CD4-positive, alpha-beta T cell treated with Interleukin-15 for 4 hours (primary cell): ENCODE data around the gene TSC22D3.

Experiments used
- DNase-seq: peaks from one replicate; pipeline ENCODE4 v3.0.0-alpha.2; 2020; ENCODE audit warnings: low spot score

Gene TSC22D3

DNA sequence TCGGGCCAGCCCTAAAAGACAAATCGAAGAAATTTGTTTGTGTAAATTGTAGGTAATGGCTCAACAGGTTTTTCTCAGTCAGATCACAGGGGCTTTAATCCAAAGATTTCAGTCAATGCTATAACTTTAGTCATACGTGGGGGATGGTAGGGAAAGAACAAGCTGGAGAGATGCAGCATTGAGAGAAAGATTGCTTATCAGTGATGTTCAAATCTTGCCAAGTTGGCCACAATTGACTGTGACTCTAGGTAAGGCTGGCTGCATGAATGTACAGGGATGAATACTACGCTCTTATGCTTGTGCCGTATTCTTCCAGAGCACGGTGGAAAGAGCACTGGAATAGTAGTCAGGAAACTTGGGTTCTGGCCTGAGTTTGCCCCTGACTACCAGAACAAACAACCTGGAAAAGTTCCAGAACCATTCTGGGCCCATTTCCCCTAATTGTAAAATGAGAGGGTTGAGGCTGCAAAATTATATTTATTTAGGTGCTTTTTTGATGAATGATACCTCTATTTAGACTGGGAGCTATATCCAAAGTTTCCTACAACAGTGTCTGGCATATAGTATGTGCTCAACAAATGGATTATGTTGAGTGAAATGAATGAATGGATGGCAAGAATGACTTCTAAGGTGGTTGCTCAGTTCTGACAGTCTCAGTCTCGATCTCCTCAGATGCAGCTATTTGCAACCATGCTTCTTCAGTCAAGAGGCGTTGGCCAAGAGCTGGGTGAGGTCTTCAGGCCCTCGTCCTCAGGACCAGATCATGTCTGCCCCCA lies 44.4 kb downstream of the TSC22D3 start:
- no peak for DNase-seq

DNA sequence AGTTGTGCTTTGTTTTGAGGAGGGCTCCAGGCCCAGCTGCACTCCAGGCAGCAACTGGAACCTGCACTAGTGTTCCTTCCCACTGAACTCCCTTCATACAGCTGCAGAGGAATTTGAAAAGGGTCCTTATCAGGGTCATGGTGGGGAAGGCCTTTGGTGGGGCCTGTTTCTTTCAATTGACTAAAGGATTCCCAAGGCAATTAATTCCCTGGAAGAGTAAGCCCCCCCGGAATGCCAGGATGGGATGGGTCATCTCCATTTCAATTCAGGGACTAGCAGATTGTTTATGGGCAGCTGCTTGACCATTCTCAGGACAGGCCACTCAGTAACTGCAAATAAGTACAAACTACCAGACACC lies 45.3 kb downstream of the TSC22D3 start:
- no peak for DNase-seq

DNA sequence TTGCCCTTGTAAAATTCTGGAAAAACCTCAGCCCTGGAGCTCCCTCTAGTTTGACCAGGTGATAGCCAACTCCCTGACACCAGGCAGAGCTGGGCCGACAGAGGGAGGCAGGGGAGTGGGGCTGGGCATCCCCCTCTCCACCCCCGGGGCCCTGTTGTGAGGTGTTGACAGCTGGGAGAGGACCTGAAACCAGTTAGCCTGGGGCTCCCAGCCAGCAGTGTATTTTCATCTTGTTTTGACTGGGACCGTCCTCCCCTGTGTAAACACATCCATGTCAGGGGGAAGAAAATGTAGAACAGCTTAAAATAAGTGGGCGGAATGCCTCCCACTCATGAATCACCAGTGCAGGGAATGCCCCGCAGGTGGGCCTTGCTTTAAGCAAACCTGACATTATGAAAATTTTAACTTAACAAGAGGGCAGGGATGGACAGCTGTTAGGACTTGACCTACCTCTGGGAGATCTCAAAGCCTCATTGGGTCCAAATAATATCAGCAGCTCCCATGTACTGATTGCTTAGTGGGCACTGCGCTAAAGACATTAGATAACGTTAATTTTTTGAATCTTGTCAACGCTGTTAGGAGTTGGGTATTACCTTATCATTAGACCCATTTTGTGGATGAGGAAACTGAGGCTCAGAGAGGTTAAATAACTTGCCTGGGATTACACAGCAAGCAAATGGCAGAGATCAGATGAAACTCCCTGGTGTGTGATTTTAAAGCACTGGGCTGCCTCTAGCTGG lies 45.9 kb downstream of the TSC22D3 start:
- DNase-seq: no peak

DNA sequence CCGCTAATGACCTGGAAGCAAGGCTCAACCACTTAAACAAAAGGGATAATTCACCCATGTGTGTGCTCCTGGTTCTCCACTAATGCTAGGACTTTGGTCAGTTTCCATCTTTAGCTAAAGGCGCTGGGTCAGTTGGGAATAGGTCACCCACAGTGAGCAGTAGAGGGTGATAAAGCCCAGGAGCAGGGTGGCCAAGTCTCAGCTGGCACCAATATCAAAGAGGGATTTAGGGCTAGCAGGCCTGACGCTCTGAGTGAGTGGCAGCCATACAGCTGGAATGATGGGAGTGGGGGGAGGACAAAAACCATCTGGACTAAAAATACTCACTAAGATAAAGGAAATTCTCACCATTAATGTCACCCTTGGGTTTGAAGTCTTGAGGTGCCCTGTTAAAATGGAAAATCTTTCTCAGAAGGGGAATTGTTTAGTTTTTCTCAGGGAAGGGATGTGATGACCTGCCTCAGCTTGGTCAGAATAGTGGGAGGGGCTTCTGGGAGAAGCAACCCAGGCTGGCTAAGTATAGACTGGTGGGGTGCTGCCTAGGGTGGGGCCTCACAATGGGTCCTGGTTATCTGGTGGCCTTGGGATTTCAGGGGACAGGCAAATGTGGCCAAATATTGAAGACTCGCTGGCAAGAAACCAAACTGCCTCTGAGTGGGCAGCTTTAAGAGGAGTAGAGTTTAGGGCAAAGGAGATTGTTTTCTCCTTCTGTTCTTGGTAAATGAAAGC lies 47.1 kb downstream of the TSC22D3 start:
- DNase-seq: no peak

DNA sequence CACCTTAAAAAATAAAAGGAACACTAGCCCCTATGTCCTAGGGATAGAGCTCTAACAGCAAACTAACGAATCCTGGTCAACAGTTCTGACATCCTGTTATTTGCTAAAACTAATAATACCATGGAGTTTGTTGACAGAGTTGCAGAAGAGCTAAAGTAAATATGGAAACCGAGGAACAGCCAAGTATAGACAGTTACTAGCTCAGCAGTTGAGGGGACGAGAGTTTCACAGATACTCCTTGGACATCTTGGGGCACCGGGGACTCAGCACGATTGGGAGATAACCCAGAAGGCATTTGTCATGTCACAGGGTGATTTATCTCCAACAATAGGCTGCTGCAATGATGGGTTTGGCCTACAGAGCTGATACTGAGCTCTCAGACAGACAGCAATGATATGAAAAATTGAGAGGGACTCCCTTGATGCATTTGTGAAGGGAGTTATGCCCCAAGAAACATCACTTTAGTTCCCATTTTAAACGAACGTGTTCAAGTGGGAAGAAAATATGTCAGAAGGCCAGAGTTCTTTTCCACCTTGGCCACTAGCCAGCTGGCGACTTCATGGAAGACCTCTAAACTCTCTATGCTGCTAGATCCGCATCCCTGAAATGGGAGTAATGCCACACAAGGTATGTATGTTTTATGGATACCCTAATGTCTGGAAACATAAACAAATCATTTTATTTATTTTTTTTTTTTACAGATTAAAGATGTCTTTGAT lies 48.6 kb downstream of the TSC22D3 start:
- DNase-seq: no peak

DNA sequence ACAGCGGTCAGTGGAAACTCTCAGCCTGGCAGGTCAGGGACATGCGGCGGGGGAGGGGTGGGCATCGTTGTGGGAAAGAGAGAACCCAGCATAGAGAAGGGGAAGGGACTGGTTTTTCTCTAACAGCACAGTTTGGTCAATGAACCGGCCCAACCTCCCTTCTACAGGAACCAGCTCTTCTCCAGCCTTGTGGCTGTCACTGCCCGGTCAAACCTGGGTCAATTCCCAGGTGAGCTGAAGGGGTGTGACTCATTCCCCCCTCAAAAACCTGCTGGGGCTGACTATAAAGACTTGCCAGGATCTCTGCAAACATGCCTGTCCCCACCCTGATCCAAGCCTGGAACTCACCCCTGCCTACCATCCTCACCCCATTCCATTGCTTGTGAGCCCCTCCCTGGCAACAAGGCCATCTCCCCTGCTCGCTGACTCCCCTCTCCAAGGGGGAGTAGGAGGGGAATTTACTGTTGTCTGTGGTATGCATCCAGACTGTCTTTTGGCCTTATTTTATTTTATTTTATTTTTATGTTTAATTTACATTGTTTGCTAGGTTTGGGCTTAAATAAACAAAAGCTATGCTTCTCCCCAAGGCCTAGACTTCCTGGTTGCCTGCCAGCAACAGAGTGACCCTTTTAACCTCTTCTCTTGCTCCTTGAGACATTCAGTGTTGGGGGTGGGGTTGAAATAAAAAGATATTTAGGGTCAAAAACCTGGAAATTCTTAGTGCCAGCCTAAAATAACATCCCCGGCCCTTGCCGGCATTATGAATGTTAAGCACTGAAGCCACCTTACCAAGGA lies 49.6 kb downstream of the TSC22D3 start:
- DNase-seq: no peak

DNA sequence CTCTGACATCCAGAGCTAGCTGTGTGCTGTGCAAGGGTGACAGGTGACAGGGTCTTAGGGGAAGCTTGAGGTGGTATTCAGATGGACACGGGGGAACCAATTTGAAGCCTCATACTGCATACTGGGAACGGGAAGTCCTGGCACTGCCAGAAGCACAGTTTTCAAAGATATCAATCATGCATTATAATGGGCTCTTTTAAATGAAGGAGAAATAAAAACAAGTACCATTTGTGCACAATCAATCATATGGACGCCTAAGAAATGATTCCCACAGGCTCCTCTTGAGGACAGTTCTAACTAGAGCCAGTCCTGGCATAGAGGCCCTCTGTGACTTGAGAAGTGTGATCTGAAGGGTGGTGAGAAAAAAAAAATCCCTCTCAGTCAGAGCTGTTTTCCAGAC lies 50.9 kb downstream of the TSC22D3 start:
- DNase-seq: no peak

DNA sequence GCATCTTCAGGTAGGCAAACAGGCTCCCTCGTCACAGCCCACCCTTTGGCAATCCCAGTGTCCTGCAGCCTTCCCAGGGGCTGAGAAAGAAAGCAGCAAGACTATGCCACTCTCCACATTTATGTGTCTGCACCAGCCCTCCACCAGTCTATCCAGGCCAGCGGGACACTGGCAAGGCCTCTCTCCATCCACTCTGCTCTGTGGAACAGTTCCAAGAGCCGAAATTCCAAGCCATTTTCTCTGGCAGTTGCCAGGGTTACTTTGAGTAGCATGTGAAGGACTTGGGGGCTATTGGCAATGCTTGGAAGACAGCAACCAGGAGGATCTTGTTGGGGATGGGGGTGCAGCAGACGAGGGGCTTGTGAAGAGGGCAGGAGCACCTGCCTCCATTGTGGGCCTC lies 52.1 kb downstream of the TSC22D3 start:
- DNase-seq: no peak

DNA sequence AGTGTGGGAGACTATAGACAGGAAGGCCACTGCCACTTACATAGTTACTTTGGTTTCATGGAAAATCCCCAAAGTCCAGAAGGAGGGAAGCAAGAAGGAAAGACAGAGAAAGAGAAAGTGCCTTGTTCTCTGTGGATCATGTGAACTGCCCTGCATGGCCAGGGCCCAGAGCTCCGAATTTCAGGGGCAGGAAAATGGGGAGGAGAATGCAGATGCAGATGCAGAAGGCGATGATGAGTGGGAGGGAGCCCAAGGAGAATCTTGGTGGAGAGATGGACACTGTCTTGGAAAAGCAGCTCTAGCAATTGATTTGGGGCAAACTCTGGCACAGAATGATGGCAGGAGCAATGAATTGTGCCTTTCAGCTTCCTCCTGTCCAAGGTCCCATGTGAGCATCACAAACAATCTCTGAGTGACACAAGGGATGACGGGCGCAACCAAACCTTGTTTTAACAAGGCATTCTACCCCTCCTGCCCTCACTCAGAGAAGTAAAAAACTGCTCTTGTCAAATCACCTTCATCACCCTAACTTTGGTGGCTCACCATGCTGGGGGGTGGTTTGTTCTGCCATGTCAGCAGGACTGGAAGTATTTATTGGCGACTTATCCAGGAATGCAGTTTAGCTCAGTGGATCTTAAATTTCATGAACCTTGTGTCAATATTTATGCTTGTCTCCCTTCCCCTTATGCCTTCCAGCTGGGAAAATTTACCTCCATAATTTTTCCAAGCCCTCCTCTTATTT lies 53.5 kb downstream of the TSC22D3 start:
- DNase-seq: no peak

DNA sequence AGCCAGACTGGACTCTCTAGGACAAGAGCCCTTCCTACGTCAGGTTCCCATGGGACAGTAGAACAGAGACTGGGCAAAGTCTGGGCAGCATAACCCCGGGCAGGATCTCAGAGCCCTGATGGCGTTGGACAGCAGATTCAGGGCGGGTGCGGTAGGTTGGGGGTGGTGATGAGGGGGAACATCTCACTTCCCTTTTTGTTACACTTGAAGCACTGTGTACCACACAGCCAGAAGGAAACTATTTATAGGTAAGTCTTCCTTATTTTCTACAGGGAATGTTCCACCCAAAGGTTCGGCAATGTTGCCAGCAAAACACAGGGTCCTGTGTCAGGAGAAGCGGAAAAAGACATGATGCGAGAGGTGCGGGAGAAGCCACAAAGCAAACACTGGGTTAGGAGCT lies 54.3 kb downstream of the TSC22D3 start:
- no peak for DNase-seq

DNA sequence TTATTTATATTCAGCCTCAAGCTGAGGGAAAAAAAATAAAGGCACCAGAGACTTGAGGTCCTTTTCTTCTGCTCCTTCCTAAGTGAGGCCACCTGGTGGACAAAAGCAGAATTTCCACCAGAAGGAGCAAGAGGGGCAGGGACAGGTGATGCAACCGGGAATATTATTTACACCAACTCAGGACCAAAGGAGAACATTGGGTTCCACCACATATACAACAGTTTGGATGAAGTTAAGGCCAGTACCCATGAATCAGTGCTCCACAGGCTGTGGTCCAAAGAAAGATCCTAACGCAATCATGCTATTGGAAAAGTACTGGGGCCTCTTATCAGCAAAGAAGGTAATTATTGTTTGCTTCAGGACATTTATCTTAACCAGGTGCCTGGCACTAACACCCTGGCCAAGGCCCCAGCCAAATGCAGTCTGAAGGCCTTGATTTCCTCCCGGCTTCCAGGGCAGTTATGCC lies 57.4 kb downstream of the TSC22D3 start:
- peak; percentile 79 for DNase-seq

DNA sequence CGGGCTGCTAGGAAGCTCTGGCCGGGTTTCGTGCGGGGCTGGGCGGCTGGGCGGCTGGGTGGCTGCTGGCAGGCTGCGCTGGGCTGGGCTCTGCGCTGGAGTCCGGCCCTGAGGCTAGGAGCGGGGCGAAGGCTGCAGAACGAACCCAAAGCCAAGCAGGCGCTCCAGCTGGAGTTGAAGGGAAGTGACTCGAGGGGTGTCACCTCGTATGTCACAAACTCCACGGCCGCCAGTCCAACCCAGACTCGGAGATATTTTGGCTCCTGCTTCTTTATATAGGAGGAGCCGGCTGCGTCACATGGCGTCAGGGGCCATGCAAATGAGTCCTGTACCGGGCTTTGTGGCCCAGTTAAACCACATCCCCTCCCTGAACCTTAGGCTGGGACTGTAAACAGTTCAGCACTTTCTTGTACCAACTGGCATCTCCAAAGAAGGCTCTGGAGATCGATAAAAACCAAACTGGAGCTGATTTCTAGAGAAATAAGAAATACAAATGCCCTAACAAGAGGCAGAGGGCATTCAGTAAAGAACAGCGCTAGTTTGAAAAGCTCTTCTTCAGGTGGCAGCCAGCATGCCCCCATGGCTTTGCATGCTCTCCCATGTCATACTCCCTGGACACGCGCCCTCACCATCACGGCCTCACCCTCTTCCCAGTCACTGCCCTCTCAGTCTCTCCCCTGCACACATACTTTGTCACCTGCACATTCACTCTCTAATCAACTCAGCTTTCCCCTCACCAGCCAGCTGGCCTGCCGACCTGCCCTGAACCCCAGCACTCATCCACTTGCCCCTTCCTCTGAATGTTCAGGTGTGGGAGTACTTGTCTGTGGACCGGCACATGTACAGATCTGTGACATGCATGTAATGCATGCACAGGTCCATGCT lies 58.5 kb downstream of the TSC22D3 start:
- peak; percentile 94 for DNase-seq

DNA sequence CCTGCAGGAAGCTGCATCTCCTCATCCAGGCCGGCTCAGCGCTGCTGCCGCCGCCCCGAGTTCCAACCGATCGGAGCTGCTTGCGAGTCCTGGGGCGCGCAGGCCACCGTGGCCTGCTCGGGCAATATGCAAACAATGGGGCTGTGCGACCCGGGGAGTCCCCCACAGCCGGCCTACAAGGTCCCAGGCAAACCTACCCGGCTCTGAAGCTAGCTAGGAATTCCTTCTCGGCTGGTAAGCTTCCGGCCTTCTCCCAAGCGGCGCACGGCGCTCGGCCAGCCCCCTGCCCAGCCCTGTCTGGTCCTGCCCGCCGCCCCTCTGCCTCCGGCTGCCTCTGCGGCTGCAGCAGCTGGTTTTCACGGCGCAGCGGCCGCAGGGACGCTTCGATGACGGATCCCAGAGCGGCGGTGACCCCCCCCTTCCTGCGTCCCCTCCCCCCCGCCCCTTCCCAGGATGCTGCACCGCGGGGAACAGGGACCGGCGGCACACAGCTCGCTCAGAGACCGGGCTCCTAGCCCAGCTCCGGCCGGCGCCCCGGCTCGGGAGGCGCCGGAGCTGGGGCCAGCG lies 59.4 kb downstream of the TSC22D3 start:
- DNase-seq: peak; percentile 24

DNA sequence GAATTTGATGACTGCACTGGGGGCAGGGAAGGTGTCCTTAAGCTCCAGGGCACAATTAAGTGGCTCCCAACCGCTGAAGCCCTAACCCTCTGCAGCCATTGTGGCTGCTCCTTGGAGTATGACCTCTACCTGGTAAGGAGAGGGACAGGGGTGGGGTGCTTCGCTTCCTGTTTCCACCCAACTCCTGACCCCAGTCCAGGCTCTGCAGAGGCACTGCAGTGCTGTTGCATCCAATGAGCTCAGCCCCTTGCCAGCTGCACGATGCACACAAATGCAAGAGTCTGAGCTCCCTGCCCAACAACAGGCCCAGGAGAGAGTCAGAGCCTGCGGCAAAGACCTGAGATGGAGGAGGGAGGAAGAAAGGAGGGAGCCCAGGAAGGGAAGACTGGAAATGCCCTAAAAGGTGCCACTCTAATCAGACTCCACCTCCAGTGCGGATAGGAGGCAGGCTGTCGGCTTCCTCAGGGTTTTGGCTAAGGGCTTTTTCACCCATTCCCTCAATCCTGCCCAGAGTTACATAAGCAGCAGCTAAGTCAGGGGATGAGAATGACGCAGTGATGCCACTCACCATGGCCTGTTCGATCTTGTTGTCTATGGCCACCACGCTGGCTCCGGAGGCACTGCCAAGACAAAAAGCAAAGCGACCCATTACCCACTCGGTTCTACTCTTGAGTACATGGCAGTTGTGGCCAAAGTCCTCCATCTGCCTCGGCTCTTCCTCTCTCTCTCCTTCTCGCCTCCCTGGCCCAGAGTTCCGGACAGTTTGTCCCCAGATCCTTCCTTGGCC lies 60.1 kb downstream of the TSC22D3 start:
- DNase-seq: peak; percentile 24

DNA sequence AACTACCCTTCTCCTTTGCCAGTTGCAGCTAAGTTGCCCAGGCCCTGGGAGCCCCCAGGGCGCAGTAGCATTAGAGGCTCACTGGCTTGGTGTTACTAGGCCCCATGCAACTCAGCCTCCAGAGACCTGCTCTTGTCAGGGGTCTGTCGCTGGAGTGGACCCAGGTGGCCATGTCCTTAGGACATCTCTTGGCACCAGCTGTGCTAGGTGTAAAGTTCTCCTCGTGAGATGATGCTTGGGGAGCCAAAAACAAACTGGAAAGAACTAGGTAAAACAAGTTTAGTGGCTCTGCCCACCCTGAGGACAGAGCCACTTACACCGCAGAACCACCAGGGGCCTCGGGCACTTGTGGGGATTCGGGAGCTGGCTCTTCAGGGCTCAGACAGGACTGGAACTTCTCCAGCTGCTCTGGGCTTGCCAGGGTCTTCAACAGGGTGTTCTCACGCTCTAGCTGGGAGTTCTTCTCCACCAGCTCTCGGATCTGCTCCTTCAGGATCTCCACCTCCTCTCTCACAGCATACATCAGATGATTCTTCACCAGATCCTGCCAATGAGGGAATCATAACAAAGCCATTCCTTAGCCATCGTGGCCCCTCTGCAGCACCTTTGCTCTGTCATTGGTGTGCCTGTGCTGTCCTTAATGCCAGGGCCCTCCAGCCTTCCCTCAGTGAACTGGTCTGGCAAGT lies 61.2 kb downstream of the TSC22D3 start:
- peak; percentile 20 for DNase-seq

DNA sequence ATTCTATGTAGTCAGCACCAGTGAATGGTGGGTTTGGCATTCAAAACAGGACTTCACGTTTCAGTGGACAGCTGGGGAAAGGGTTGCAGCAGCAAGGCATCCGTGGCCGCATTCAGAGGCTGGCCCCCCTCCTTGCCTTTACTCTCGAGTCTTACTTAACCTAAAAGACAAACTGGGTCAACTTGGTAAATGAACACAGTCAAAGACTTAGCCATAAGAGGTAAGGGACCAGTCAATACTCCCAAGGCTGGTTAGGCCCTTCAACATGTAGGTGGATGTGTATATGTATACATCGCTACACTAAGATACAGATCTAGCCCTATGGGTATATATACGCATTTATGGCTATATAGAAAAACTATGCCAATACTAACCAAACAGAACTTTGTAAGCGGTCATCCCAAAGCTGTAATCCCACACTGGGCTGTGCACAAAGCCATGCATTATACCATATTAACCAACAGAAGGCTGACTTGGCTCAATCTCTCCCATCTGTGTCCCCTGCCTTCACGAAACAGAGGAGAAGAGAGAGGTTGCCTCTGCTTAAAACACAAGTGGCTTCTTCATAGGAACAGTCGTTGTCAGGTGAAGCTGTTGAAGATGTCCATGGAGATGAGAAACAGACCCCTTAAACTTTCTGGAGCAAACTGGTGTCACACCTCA lies 61.9 kb downstream of the TSC22D3 start:
- peak; percentile 7 for DNase-seq

DNA sequence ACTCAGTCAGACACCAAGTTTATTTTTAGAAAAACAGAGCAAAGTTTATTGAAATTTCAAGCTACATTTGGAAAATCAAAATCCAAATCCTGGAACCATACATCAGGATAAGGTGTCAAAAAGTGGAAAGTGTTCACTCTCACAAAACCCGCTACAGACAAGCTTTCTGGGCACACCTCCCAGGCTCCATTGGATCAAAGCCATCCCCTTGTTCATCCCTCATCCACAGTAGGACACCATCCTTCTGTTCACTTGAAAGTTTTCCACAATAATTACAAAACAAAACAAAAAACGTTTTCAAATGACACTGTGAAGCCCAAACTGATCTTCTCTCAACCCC lies 62.4 kb downstream of the TSC22D3 start:
- DNase-seq: no peak
